ENCODE results near the gene AEN.

GRCh38 chr15:88622605-88622975 is 1.4 kb downstream of the AEN start:
- TF ChIP-seq POLR2A (IDR thresholded peaks at IDR 0.05), result no peak
- TF ChIP-seq, protein P1, sequence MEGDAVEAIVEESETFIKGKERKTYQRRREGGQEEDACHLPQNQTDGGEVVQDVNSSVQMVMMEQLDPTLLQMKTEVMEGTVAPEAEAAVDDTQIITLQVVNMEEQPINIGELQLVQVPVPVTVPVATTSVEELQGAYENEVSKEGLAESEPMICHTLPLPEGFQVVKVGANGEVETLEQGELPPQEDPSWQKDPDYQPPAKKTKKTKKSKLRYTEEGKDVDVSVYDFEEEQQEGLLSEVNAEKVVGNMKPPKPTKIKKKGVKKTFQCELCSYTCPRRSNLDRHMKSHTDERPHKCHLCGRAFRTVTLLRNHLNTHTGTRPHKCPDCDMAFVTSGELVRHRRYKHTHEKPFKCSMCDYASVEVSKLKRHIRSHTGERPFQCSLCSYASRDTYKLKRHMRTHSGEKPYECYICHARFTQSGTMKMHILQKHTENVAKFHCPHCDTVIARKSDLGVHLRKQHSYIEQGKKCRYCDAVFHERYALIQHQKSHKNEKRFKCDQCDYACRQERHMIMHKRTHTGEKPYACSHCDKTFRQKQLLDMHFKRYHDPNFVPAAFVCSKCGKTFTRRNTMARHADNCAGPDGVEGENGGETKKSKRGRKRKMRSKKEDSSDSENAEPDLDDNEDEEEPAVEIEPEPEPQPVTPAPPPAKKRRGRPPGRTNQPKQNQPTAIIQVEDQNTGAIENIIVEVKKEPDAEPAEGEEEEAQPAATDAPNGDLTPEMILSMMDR (IDR thresholded peaks at IDR 0.05), result no peak
